ENCODE measurements around the gene TMED7.

Gene TMED7

DNA sequence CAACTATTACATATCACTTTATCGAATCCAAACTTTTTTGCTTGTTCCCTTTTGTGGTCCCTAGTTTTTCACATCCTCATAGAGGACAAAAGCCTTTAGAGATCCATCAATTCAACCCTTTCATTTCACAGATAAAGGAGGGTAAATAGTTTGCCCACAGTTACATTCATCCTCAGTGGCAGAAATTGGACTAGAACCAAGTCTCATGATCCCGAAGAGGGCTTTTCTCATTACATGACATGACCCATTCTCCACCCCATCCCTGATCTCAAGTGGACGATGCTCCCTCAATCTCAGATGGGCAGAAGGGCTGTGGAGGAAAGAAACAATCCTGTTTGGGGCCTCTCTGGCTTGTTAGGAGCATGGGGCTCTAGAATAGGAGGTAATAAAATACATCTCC is 46.6 kb downstream of the TMED7 start:
- DNase-seq: no peak

GRCh38 chr5:115578657-115579056 is 47.2 kb downstream of the TMED7 start:
- no peak for DNase-seq

DNA sequence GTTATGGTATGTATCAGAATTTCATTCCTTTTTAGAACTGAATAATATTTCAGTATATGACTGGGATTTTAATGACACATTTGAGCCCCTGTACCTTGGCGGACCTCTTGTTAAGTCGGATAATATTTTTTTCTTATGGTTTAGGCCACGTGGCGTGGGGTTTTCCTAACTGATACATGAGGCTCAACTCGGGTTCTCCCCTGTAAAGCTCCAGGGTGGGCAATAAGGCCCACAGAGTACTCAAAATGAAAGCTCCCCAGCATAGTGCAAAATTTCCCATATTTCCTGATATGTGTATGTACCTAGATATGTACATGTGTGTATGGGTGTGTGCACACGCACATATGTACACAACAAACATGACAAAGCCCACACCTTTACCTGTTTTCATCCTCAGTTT is 48.1 kb downstream of the TMED7 start:
- DNase-seq: no peak

- no peak for DNase-seq
These were observed 48.5 kb downstream of the TMED7 start for GRCh38 chr5:115577329-115577728.

DNA sequence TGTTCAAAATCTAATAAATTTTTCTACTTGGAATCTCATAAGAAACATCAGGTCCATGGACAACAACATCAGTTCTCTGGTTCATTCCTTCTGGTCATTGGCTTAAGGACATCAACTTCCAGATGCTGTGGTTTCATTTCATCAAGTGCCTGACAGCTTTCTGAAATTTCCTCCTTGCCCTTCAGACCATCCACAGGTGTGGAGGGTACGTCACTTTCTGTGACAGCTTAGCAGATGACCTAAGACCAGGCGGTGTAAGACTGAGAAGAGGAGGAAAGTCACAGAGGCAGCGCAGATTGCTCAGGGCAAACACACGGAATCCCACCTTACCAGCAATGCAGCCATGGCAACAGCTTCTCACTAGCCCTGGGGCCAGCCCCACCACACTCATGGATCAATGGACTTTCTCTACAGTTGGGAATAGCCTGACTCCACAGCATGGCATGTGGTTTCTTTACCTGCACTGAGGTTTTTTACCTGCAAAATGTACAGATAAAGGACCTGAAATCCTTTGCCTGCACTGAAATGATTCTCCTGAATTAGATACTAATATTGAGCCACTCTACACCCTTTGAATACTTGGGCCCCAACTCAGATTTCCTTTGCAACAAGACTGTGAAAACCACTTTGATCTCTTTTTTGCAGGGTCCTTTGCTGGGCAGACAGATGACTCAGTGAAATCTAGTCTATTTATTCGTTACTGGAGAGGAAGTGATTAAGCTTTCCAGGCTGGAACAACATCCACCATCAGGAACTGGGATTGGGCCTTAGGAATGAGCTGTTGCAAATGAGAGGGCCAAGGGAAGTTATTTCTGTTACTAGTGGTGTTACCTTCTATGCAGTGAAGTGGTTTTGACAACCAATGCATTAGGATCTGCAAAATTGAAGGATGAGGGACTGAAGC is 50.4 kb downstream of the TMED7 start:
- no peak for DNase-seq

DNA sequence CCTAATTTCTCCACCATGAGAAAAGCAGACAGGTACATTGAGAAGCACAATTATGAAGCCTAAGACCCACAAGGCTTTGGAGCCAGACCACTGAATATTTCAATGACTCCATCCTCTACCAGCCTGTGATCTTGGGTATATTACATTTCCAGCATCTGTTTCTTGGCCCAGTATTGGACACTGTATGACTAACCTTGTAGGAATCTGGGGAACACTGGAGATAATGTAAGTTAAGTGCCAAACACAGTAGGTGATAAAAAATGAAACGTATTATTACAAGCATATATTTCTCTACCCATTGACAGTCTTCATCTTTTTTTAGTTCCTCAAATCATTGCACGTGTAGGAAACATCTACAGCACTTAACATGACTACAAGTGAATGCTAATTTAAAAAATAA is 52.7 kb downstream of the TMED7 start:
- DNase-seq: no peak

- DNase-seq: no peak
These were observed 54.4 kb downstream of the TMED7 start for GRCh38 chr5:115571441-115571878.

- no peak for DNase-seq
These were observed 57.2 kb downstream of the TMED7 start for GRCh38 chr5:115568668-115569067.

GRCh38 chr5:115565233-115565632 is 60.6 kb downstream of the TMED7 start:
- no peak for DNase-seq

Measured in activated CD8-positive, alpha-beta memory T cell treated with anti-CD3 and anti-CD28 coated beads, Interleukin-2, amount 50 U/mL, for 4 hours (primary cell).